Neural cell (in vitro differentiated cells): Measurements from ENCODE around the gene NHERF1. TPM values are rescaled to one million over a fixed set of nuclear protein-coding genes. Genes with fewer than 3 reads are reported as not detected.

ENCODE experiments used
- H2AFZ ChIP-seq: fragments of 200-600, 300-800 bp; sonication (generic), shearing (Covaris generic); 2 replicates; pipeline ENCODE4 v1.6.0; 2014; ENCODE audit warnings: low read depth, mild to moderate bottlenecking, antibody characterized with exemption, low read length, moderate library complexity
- H3F3A ChIP-seq: fragments of 200-600 bp; shearing (Covaris generic); 2 replicates; pipeline ENCODE4 v1.6.1; 2016; ENCODE audit warnings: mild to moderate bottlenecking, moderate library complexity, mixed read lengths, antibody characterized with exemption, low read length; ENCODE audit not compliant: insufficient read depth, poor library complexity, severe bottlenecking
- H3K27ac ChIP-seq: fragments of 200-600, 300-800 bp; sonication (generic), shearing (Covaris generic); 2 replicates; pipeline ENCODE4 v1.5.1; 2014; ENCODE audit warnings: mild to moderate bottlenecking, low read length, moderate library complexity
- H3K27me3 ChIP-seq: fragments of 300-800, 200-600 bp; sonication (generic), shearing (Covaris generic); 2 replicates; pipeline ENCODE4 v1.6.0; 2014; ENCODE audit warnings: mild to moderate bottlenecking, low read depth, low read length, moderate library complexity; ENCODE audit not compliant: insufficient read depth
- H3K36me3 ChIP-seq: fragments of 300-800, 200-600 bp; sonication (generic), shearing (Covaris generic); 2 replicates; pipeline ENCODE4 v1.5.1; 2014; ENCODE audit warnings: mild to moderate bottlenecking, antibody characterized with exemption, low read length, moderate library complexity; ENCODE audit not compliant: insufficient read depth
- H3K4me2 ChIP-seq: fragments of 300-800, 200-600 bp; sonication (generic), shearing (Covaris generic); 2 replicates; pipeline ENCODE4 v1.6.0; 2014; ENCODE audit warnings: mild to moderate bottlenecking, low read length
- H3K4me3 ChIP-seq: fragments of 300-800, 200-600 bp; sonication (generic), shearing (Covaris generic); 2 replicates; pipeline ENCODE4 v1.5.1; 2014; ENCODE audit warnings: mild to moderate bottlenecking, low read length, moderate library complexity
- H3K79me2 ChIP-seq: fragments of 200-600 bp; shearing (Covaris generic); replicated peaks from 2 replicates; pipeline ENCODE4 v1.6.0; 2014; ENCODE audit warnings: mild to moderate bottlenecking, low read length, moderate library complexity; ENCODE audit not compliant: insufficient read depth
- H3K9ac ChIP-seq: fragments of 300-800, 200-600 bp; sonication (generic), shearing (Covaris generic); 2 replicates; pipeline ENCODE4 v1.6.1; 2016; ENCODE audit warnings: mild to moderate bottlenecking, low read length, mixed read lengths
- H3K9me2 ChIP-seq: fragments of 200-600 bp; shearing (Covaris generic); 2 replicates; pipeline ENCODE4 v1.6.1; 2016; ENCODE audit warnings: mild to moderate bottlenecking, low read length, mixed read lengths; ENCODE audit not compliant: insufficient read depth
- H3K9me3 ChIP-seq: fragments of 200-600, 300-800 bp; sonication (generic), shearing (Covaris generic); 2 replicates; pipeline ENCODE4 v1.6.1; 2016; ENCODE audit warnings: mild to moderate bottlenecking, mixed run types, low read length, moderate library complexity, mixed read lengths
- H4K20me1 ChIP-seq: fragments of 200-600 bp; shearing (Covaris generic); 2 replicates; pipeline ENCODE4 v1.6.1; 2016; ENCODE audit warnings: mild to moderate bottlenecking, mixed run types; ENCODE audit not compliant: insufficient read depth
- CTCF ChIP-seq: fragments of 450-650 bp; IDR thresholded peaks from 2 replicates; pipeline ENCODE4 v1.5.1; 2014; ENCODE audit warnings: antibody characterized with exemption, mild to moderate bottlenecking, moderate library complexity; ENCODE audit not compliant: poor library complexity, severe bottlenecking
- EP300 ChIP-seq: fragments of 450-650 bp; conservative IDR thresholded peaks from 2 replicates; pipeline ENCODE4 v1.6.1; 2014; ENCODE audit warnings: antibody characterized with exemption, mild to moderate bottlenecking, moderate library complexity; ENCODE audit not compliant: poor library complexity, severe bottlenecking
- EZH2 ChIP-seq: fragments of 200-600, 300-800 bp; shearing (Covaris generic), sonication (generic); IDR thresholded peaks from 2 replicates; pipeline ENCODE4 v1.6.1; 2014; ENCODE audit warnings: antibody characterized with exemption, low read length, borderline replicate concordance, mild to moderate bottlenecking; ENCODE audit not compliant: insufficient read depth, poor library complexity, severe bottlenecking
- MXI1 ChIP-seq: fragments of 450-650 bp; conservative IDR thresholded peaks from 2 replicates; pipeline ENCODE4 v1.6.1; 2014; ENCODE audit warnings: antibody characterized with exemption, mild to moderate bottlenecking; ENCODE audit not compliant: poor library complexity, severe bottlenecking
- POLR2AphosphoS5 ChIP-seq: IDR thresholded peaks from 2 replicates; pipeline ENCODE4 v1.6.1; 2012
- RAD21 ChIP-seq: fragments of 450-650 bp; conservative IDR thresholded peaks from 2 replicates; pipeline ENCODE4 v1.6.1; 2014; ENCODE audit warnings: antibody characterized with exemption, mild to moderate bottlenecking, moderate library complexity
- REST ChIP-seq: IDR thresholded peaks from 2 replicates; pipeline ENCODE4 v1.6.1; 2012; ENCODE audit warnings: borderline replicate concordance
- SMC3 ChIP-seq: fragments of 450-650 bp; conservative IDR thresholded peaks from 2 replicates; pipeline ENCODE4 v1.6.1; 2014; ENCODE audit warnings: antibody characterized with exemption, mild to moderate bottlenecking, moderate library complexity; ENCODE audit not compliant: poor library complexity
- TAF1 ChIP-seq: IDR thresholded peaks from 2 replicates; pipeline ENCODE4 v1.6.1; 2012; ENCODE audit warnings: low read depth
- polyA minus RNA-seq: library from RNA; depleted of rRNA, polyadenylated mRNA; stranded (reverse); fragments of >200 nt; gene quantifications from 2 replicates; pipeline ENCODE4 v1.2.3, GENCODE V29; 2014
- polyA plus RNA-seq: library from polyadenylated mRNA; depleted of rRNA; stranded (reverse); fragments of >200 nt; gene quantifications from 2 replicates; pipeline ENCODE4 v1.2.3, GENCODE V29; 2014

Gene NHERF1
- polyA plus RNA-seq (0.51 and 1.3 TPM in 2 replicates), polyA minus RNA-seq (0.81 and 1.2 TPM in 2 replicates)

- no peak within 1 kb of the TSS for H3K27ac ChIP-seq
Observed at GRCh38 chr17:74748529-74749278, at the start of gene NHERF1. Gene NHERF1 (plus strand): TSS chr17:74748628. CDS start chr17:74748847, 219 bp downstream.

More at GRCh38 chr17:74748529-74749278, at the start of gene NHERF1:
- no peaks in the 10 kb centered on the region for H3K36me3 ChIP-seq
- no peaks in the 10 kb centered on the region for H3K9me2 ChIP-seq
- H4K20me1 ChIP-seq = no peaks in the 10 kb centered on the region
- H3K79me2 ChIP-seq = no peaks in the 10 kb centered on the region
- H3F3A ChIP-seq = no peaks in the 10 kb centered on the region
- peak within 1 kb of the TSS; percentile 19 for H3K4me2 ChIP-seq
- TF ChIP-seq REST (no peak), MXI1 (peak; percentile 32), EP300 (no peak), EZH2 (no peak), SMC3 (peak; percentile 39), RAD21 (peak; percentile 26), CTCF (peak; percentile 58), POLR2AphosphoS5 (no peak), TAF1 (peak; percentile 33)
- H3K27me3 ChIP-seq = peaks cover 25% of the 10 kb centered on the region
- peak within 1 kb of the TSS; percentile 33 for H2AFZ ChIP-seq
- no peaks in the 10 kb centered on the region for H3K9me3 ChIP-seq
- peak within 1 kb of the TSS; percentile 24 for H3K9ac ChIP-seq
- peak within 1 kb of the TSS; percentile 68 for H3K4me3 ChIP-seq
